Inflammatory macrophage treated with lipopolysaccharide for 1 hour (primary cell): ENCODE data around the gene TRPM4.
"Not testable (repeated sequence)": the region's sequence is repeated elsewhere in the genome, so short reads cannot be mapped to it uniquely, and the experiment has no call there.

ENCODE experiments used
- DNase-seq, 2 donors: peaks; one replicate each; pipeline ENCODE4 v3.0.0-alpha.2; 2020 to 2022

TRPM4 gene

DNA sequence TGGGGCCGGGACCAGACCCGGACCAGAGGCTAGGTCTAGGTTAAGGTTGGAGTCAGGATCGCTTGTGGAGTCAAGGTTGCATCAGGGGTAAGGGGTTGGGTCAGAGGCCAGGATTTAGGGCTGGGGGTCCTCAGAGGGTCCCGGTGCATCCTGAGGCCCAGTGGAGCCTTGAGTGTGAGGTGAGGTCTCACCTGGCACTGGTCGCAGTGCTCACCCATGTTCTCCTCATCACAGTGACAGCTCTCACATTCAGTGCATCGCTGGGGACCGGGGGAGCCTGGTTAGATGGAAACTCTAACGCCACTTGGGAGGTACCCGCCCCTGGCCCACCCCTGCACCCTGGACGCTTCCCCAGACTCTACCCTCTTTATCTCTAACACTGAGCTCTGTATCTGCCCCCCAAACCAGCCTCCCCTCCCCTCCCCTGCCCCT, 5.5 kb upstream of the TRPM4 start:
- DNase-seq: no peak

DNA sequence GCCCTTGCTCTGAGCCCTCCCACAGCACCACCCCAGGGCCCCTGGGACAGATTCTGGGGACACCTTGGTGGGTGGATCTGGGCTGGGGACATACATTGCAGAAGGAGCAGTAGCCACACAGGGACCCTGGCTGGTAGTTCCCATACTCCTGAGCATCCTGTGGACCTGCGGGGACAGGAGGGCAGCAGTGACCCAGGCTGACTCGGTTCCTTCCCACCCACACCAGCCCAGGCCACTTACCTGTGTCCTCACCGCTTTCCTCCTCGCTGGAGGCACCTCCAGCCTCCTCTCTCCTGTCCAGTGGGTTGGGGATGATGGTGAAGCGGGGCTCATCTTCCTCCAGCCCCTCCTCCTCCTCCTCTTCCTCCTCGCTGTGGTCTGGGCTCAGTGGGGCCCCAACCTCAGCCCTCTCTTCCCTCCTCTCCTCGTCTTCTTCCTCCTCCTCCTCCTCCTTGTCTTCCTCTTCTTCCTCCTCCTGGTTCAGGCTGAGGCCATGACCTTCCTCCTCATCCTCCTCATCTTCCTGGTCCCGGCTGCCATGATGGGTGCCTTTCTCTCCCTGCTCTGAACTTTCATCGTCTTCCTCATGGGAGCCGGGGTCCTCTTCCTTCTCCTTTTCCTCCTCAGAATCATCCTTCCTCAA, 4.3 kb upstream of the TRPM4 start:
- no peak for DNase-seq

GRCh38 chr19:49154279-49154678, 3.3 kb upstream of the TRPM4 start:
- no peak for DNase-seq

DNA sequence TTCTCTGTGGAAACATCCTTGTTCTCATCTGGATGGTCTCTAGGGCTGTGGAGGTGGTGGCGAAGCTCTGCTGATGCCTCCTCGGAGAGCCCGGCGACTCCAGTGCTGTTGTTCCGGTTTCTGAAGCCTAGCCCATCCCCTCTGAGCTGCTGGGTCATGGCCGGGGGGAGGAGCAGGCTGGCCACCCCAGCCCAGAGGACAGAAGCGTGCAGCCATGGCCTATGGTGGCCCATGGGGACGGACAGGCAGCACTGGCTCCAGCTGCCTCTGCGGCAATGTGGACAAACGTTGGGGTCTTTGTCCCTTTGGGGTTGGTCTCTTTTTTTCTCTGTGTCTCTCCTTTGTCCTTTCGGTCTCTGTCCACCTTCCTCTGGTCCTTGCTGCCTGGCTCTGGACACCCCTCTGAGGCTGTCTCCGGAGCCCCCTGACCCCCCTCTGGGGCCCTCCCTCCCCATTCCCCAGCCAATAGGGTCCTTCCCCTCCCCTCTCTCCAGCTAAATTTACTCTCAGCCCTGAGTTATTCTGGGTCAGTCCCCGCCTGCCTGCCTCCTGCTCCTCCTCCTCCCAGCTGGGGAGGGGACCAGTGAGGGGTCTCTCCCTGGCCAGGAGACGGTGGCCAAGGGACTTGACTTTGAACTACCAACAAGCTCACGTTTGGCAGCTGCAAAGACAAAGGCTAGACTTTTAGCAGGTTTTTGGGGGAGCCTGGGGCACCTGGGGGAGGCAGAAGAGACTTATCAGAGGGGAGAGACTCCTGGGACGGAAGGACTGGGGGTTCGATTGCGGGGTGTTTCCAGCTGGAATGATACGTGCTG, 2.4 kb upstream of the TRPM4 start, which contains the start of gene HRC:
HRC (minus strand) TSS at position 392 of the 815 bp plus-strand sequence; CDS start at position 233, 159 bp downstream.
- DNase-seq: no peak

GRCh38 chr19:49155820-49156346, 1.7 kb upstream of the TRPM4 start:
- DNase-seq: no peak

GRCh38 chr19:49160450-49161189, 3.0 kb downstream of the TRPM4 start:
- no peak for DNase-seq

GRCh38 chr19:49161987-49162386, 4.4 kb downstream of the TRPM4 start:
- DNase-seq: no peak

DNA sequence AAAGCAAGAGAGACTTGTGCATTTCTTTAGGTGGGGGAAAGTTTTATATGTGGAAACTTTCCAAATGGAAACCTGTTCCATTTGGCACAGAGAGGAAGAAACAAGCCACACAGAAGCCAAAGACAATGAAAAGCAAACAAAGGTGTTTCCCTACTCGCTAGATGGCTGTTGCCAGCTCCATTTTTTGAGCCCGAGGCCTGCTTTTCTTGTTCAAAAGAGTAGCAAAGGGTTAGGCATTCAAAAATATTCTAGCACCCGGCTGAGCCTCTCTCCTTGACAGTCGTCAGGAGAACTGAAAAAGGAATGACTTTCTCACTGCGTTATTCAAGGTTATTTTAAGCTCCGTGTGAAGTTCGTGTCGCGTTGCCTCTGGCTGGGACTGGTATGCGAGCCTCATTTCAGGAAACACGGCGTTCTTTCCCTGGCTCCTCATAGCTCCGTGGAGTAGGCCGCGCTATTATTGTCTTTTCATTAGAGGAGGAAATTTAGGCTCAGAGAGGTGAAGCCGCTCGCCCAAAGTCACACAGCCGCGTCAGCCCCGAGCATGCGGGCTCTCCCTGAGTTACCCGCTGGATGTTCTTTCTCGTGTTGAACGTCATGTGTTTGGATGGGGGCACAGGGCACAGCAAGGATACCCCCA, 7.6 kb downstream of the TRPM4 start:
- DNase-seq: no peak

DNA sequence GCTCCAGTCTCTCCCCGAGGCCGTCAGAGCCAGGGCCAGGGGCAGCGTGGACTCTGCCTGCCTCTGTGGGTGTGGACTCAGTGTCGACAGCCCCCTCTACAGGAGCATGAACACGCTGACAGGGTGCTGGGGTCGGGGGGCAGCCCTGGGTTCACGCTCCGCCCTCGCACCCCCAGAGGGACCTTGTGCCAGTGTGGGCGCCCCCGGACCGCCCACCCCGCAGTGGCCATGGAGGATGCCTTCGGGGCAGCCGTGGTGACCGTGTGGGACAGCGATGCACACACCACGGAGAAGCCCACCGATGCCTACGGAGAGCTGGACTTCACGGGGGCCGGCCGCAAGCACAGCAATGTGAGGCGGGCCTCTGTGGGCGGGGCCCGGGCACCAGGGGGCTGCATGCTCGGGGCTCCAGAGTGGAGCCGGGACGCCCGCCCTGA, 8.3 kb downstream of the TRPM4 start:
- no peak for DNase-seq

- no peak for DNase-seq
Measured at GRCh38 chr19:49167857-49168409, 10.3 kb downstream of the TRPM4 start.

DNA sequence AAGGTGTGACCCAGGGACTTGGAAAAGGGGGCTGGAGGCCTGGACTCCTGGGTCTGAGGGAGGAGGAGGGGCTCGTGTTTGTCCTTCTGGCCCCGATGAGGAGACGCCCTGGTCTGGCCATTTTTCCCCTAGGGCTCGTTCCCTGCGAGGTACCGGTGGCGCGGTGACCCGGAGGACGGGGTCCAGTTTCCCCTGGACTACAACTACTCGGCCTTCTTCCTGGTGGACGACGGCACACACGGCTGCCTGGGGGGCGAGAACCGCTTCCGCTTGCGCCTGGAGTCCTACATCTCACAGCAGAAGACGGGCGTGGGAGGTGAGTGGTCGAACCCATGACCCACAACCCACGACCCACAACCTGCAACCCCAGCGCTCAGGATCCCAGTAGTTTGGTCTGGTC, 10.8 kb downstream of the TRPM4 start:
- DNase-seq: no peak

- no peak for DNase-seq
Measured at GRCh38 chr19:49173198-49173597, 15.6 kb downstream of the TRPM4 start.

GRCh38 chr19:49180659-49181058, 23.1 kb downstream of the TRPM4 start:
- no peak for DNase-seq

DNA sequence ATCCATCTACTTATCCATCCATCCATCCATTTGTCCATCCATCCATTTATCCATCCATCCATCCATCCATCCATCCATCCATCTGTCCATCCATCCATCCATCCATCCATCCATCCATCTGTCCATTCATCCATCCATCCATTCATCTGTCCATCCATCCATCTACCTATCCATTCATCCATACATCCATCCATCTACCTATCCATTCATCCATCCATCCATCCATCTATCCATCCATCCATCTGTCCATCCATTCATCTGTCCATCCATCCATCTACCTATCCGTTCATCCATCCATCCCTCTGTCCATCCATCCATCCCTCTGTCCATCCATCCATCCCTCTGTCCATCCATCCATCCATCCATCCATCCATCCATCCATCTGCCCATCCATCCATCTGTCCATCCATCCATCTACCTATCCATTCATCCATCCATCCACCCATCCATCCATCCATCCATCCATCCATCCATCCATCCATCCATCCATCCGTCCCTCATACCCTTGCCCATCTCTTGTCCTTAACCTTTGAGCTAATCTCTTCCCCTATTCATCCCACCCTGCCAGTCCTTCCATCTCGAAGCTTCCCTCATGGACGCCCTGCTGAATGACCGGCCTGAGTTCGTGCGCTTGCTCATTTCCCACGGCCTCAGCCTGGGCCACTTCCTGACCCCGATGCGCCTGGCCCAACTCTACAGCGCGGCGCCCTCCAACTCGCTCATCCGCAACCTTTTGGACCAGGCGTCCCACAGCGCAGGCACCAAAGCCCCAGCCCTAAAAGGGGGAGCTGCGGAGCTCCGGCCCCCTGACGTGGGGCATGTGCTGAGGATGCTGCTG, 24.6 kb downstream of the TRPM4 start:
- DNase-seq: not testable (repeated sequence)

DNA sequence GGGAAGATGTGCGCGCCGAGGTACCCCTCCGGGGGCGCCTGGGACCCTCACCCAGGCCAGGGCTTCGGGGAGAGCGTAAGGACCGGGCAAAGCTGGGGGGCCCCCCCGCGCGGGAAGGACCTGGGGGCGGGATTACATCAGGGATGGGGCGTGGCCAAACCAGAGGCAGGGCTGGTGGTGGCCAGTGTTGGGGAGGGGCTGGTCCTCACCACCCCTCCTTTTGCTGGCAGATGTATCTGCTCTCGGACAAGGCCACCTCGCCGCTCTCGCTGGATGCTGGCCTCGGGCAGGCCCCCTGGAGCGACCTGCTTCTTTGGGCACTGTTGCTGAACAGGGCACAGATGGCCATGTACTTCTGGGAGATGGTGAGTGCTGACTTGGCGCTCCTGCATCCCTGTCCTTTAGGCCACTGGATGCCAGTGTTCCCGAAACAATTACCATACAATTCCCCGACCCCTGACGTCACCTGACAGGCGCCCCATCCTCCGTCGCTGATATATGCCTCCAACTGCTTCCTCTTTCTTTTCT, 25.3 kb downstream of the TRPM4 start:
- no peak for DNase-seq

DNA sequence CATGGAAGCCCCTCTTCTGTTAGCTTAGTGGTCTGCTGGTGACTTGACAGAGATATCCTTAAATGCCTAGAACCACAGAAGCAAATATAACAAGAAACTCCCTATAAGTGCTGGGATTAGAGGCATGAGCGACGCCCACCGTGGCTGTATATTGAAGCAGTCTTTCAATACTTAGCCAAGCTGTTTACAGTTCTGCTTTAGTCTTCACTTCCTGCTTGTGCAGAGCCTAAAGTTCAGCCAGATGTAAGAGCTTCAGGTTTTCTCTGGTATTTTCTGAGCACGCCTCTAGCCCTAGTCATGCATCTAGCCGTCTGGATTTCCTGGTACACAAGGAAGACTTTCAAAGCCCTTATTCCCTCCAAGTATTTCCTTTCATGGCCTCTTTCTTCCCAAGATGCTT, 28.5 kb downstream of the TRPM4 start:
- DNase-seq: no peak

- DNase-seq: no peak
Measured at GRCh38 chr19:49188626-49189200, 31.1 kb downstream of the TRPM4 start.

- DNase-seq: no peak
Measured at GRCh38 chr19:49189259-49189658, 31.7 kb downstream of the TRPM4 start.

GRCh38 chr19:49190781-49191180, 33.2 kb downstream of the TRPM4 start:
- DNase-seq: no peak

- DNase-seq: no peak
Measured at GRCh38 chr19:49193822-49194394, 36.3 kb downstream of the TRPM4 start.
